Tibial artery (tissue), 4 donors: Measurements from ENCODE around the gene AFP.

Experiments
- DNase-seq, 2 donors: peaks; one replicate each; pipeline ENCODE4 v3.0.0-alpha.2; 2019
- H3K27ac ChIP-seq, 2 donors: fragments of 200-600 bp; sonication (generic) in 1 of 2; 1 replicate in 1 of 2; 2 replicates in 1 of 2; pipeline ENCODE4 v1.5.1; 2018 to 2019; ENCODE audit warnings: mild to moderate bottlenecking in 1 of 2
- H3K27me3 ChIP-seq, 2 donors: fragments of 200-600 bp; sonication (generic) in 1 of 2; one replicate each; pipeline versions ENCODE4 v1.5.1 to v1.6.0; 2016 to 2019
- H3K36me3 ChIP-seq, 3 donors: fragments of 200-600 bp; sonication (generic) in 2 of 3; one replicate each; pipeline ENCODE4 v1.5.1; 2016 to 2019; ENCODE audit warnings: mild to moderate bottlenecking in 2 of 3
- H3K4me1 ChIP-seq, 4 donors: fragments of 200-600 bp; sonication (generic) in 2 of 4; 1 replicate in 3 of 4; 2 replicates in 1 of 4; pipeline ENCODE4 v1.5.1; 2016 to 2019
- H3K4me3 ChIP-seq, 2 donors: fragments of 200-600 bp; sonication (generic) in 1 of 2; 1 replicate in 1 of 2; 2 replicates in 1 of 2; pipeline ENCODE4 v1.5.1; 2018 to 2019; ENCODE audit warnings: mild to moderate bottlenecking in 2 of 2
- H3K9me3 ChIP-seq, 3 donors: fragments of 200-600 bp; sonication (generic) in 1 of 3; one replicate each; pipeline ENCODE4 v1.5.1; 2016 to 2019
- intact Hi-C: fragments of 100-400 bp; cut with DNase I; formaldehyde crosslinking; loops from one replicate; pipeline ENCODE4 v1.15.0; 2023; ENCODE audit warnings: low total_unique reads
- TF ChIP-seq, protein P1 (sequence below), 2 experiments: fragments of 200-600 bp in 1 of 2; fragments of 450-650 bp in 1 of 2; IDR thresholded peaks; one replicate each; pipeline ENCODE4 v1.5.1; 2017 to 2019; ENCODE audit warnings: antibody characterized with exemption in 2 of 2, mild to moderate bottlenecking in 1 of 2, moderate library complexity in 1 of 2

Gene AFP

DNA sequence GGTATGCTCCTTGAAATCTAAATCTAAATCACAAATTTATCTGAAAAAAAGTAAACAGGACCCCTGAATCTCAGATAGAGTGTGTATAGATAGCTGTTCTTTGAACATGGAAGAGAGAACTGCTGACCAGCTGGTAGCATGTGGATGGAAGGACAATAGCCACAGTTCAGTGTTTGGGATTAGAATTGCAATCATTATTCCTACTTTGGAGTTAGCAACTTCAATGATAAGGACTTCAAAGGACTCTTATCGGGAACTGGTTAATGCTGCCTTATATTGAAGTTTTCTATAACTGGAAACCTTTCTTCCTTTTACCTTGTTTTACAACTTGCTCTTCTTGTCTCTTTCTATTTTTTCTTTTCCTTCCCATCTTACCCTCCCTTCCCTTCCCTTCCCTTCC lies 50.5 kb downstream of the AFP start:
- no peak overlapping the region for H3K27ac ChIP-seq
- H3K36me3 ChIP-seq: no peaks in the 10 kb centered on the region
- intact Hi-C loops: no loop called here
- H3K4me3 ChIP-seq: no peak overlapping the region
- no peak for DNase-seq
- no peaks in the 10 kb centered on the region for H3K27me3 ChIP-seq
- H3K4me1 ChIP-seq: no peaks in the 10 kb centered on the region
- TF ChIP-seq, protein P1, sequence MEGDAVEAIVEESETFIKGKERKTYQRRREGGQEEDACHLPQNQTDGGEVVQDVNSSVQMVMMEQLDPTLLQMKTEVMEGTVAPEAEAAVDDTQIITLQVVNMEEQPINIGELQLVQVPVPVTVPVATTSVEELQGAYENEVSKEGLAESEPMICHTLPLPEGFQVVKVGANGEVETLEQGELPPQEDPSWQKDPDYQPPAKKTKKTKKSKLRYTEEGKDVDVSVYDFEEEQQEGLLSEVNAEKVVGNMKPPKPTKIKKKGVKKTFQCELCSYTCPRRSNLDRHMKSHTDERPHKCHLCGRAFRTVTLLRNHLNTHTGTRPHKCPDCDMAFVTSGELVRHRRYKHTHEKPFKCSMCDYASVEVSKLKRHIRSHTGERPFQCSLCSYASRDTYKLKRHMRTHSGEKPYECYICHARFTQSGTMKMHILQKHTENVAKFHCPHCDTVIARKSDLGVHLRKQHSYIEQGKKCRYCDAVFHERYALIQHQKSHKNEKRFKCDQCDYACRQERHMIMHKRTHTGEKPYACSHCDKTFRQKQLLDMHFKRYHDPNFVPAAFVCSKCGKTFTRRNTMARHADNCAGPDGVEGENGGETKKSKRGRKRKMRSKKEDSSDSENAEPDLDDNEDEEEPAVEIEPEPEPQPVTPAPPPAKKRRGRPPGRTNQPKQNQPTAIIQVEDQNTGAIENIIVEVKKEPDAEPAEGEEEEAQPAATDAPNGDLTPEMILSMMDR (IDR thresholded peaks at IDR 0.05): no peak
- no peaks in the 10 kb centered on the region for H3K9me3 ChIP-seq

DNA sequence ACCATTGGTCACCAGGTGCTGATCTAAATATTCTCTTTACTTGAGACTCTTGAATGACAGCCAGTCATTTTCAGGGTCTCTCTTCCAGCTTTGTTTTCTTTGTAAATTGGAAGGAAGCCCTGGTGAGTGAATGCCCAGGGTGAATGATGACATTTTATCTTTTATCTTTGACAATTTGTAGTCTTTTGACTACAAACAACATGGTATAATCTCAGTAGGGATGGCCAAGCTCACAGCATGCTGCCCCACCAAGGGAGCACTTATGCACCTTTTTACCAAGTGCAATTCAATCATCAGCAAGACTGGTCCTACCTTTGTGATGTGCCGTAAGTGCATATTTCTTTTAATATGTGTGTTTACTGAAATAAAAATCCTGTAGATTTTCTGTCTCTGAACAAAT lies 51.2 kb downstream of the AFP start:
- H3K27me3 ChIP-seq: no peaks in the 10 kb centered on the region
- H3K27ac ChIP-seq: no peak overlapping the region
- TF ChIP-seq, protein P1 (IDR thresholded peaks at IDR 0.05): no peak
- no peaks in the 10 kb centered on the region for H3K4me1 ChIP-seq
- no peak overlapping the region for H3K4me3 ChIP-seq
- no peaks in the 10 kb centered on the region for H3K36me3 ChIP-seq
- intact Hi-C loops: no loop called here
- no peaks in the 10 kb centered on the region for H3K9me3 ChIP-seq
- DNase-seq: no peak

DNA sequence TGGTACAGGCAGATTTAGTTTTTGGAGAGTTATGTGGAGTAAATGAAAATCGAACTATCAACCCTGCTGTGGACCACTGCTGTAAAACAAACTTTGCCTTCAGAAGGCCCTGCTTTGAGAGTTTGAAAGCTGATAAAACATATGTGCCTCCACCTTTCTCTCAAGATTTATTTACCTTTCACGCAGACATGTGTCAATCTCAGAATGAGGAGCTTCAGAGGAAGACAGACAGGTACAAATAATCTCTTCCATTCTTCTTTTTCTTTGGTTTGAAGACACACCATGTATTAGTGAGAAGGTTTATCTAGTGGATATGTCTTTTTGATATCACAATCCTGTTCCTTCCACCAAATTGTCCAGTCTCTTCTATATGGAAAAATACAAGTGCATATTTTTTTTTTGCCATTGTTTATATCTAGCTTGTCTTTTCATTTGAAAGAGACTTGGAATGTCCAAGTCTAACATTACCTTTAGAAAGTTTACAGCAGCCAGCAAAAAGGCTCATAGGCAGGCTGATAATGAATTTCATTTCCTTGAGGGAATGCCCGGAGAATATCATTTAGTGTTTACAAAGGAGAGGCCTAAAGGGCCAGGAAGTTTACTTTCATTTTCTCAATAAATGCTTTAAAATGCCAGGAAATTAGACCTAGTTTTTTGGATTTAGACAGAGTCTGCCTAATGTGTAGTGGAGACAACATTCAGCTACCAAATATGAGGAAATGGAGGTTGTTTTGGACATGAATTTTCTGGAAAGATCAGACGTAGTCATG lies 64.2 kb downstream of the AFP start:
- no peaks in the 10 kb centered on the region for H3K36me3 ChIP-seq
- DNase-seq: no peak
- intact Hi-C loops: no loop called here

DNA sequence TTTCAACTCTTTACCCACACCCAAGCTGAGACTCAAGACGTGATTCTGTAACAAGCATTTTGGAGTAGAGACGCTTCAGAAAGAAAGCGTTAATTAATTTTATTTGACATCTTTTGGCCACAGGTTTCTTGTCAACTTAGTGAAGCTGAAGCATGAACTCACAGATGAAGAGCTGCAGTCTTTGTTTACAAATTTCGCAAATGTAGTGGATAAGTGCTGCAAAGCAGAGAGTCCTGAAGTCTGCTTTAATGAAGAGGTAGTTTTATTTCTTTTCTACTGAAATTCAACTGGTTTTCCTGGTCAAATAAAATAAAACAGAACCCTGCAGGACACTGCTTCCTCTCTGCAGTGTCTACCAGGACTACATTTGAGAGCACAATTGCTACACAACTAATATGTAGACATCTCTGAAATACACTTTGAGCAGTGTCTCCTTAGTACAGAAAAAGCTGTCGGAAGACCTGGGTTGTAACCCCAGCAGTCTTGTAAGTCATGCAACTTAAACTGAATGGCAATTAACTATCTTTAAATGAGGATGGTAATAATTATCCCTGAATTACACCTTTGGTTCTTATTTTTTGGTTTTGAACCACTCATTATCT lies 65.7 kb downstream of the AFP start:
- no peak for DNase-seq
- Histone ChIP-seq H3K27me3 (no peaks in the 10 kb centered on the region), H3K27ac (no peak overlapping the region), H3K4me1 (no peaks in the 10 kb centered on the region), H3K4me3 (no peak overlapping the region), H3K9me3 (no peaks in the 10 kb centered on the region), H3K36me3 (no peaks in the 10 kb centered on the region)
- TF ChIP-seq, protein P1 (IDR thresholded peaks at IDR 0.05): no peak
- intact Hi-C loops: no loop called here

More for the DNA sequence above, 64.2 kb downstream of the AFP start:
- no peak overlapping the region for H3K27ac ChIP-seq
- H3K9me3 ChIP-seq: no peaks in the 10 kb centered on the region
- TF ChIP-seq, protein P1 (IDR thresholded peaks at IDR 0.05): no peak
- no peak overlapping the region for H3K4me3 ChIP-seq
- no peaks in the 10 kb centered on the region for H3K4me1 ChIP-seq
- no peaks in the 10 kb centered on the region for H3K27me3 ChIP-seq

DNA sequence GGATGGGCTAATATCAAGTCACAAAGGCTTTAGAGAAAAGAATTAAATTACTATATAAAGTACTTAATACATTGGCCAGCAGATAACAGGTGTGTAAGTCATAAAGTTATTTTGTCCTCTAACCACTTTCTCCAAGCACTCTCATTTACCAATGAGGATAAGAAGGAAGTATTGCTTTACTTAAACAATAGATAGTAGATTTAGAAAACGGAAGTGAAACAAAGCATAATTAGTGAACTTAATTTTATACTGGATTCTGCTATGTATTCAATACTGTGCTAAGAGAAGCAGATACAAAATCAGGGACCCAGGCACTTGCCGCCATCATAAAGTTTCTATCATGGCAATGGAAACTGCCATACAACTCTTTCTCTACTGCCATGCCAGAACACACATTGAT lies 69.5 kb downstream of the AFP start:
- Histone ChIP-seq H3K4me1 (no peaks in the 10 kb centered on the region), H3K27me3 (no peaks in the 10 kb centered on the region), H3K36me3 (no peaks in the 10 kb centered on the region), H3K4me3 (no peak overlapping the region), H3K27ac (no peak overlapping the region), H3K9me3 (no peaks in the 10 kb centered on the region)
- TF ChIP-seq, protein P1 (IDR thresholded peaks at IDR 0.05): no peak
- intact Hi-C loops: no loop called here
- no peak for DNase-seq
